Stimulated activated CD4-positive, alpha-beta T cell treated with anti-CD3 and anti-CD28 coated beads, Interleukin-1b, Interleukin-23, amount 100 ng/mL, for 1 hour (primary cell): ENCODE results near the gene DPPA2.
"Not testable (repeated sequence)": the region's sequence is repeated elsewhere in the genome, so short reads cannot be mapped to it uniquely, and the experiment has no call there.

Experiments used
- DNase-seq, 2 donors: peaks; one replicate each; pipeline ENCODE4 v3.0.0-alpha.2; 2020; ENCODE audit warnings: low read depth in 2 of 2

DPPA2 gene, protein sequence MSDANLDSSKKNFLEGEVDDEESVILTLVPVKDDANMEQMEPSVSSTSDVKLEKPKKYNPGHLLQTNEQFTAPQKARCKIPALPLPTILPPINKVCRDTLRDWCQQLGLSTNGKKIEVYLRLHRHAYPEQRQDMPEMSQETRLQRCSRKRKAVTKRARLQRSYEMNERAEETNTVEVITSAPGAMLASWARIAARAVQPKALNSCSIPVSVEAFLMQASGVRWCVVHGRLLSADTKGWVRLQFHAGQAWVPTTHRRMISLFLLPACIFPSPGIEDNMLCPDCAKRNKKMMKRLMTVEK

GRCh38 chr3:109316162-109316730, at the start of gene DPPA2:
Gene DPPA2, minus strand, starts transcription at chr3:109316517. Its CDS starts 1,975 bp downstream, at chr3:109314542.
- DNase-seq: no peak

- no peak for DNase-seq
These were observed 47.8 kb upstream of the DPPA2 start for GRCh38 chr3:109364088-109364487.

GRCh38 chr3:109363634-109364033, 47.3 kb upstream of the DPPA2 start:
- DNase-seq: no peak

GRCh38 chr3:109362823-109363222, 46.5 kb upstream of the DPPA2 start:
- DNase-seq: no peak

DNA sequence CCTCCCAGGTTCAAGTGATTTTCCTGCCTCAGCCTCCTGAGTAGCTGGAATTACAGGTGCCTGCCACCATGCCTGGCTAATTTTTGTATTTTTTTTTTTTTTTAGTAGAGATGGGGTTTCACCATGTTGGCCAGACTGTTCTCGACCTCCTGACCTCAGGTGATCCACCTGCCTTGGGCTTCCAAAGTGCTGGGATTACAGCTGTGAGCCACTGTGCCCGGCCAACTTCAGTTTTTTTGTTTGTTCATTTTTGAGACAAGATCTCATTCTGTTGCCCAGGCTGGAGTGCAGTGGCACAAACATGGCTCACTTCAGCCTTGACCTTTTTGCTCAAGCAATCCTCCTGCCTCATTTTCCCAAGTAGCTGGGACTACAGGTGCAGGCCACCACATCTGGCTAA, 42.5 kb upstream of the DPPA2 start:
- not testable (repeated sequence) for DNase-seq

DNA sequence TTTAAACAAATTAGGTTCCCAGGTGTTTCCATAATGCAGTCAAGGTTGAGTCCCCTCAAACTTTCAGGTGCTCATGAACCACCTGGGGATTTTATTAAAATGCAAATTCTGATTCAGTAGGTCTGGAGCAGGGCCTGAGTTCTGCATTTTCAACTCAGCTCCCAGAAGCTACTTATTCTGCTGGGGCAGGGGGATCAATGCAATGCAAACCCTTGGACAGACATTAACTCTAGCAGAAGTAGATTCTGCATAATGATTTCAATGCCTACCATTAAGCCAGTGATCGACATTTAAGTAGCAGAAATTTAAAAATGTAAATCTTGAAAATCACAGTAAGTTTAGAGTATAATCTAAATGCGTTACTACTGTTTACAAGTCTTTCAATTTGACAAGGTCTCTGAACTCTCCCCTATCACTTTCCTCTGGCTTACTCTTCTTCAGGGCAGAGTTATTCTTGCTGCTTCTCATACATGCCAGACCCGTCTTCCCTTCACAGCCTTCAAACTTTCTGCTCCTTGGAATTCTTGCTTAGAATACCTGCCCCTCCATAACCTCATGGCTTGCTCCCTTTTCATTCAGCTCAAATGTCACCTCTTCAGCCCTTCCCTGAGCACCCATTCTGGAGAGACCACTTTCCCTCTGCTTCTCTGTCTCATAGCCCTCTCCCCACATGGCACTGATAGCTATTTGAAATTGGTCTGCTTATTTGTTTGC, 40.3 kb upstream of the DPPA2 start:
- no peak for DNase-seq

- no peak for DNase-seq
These were observed 39.5 kb upstream of the DPPA2 start for GRCh38 chr3:109355625-109356441.

DNA sequence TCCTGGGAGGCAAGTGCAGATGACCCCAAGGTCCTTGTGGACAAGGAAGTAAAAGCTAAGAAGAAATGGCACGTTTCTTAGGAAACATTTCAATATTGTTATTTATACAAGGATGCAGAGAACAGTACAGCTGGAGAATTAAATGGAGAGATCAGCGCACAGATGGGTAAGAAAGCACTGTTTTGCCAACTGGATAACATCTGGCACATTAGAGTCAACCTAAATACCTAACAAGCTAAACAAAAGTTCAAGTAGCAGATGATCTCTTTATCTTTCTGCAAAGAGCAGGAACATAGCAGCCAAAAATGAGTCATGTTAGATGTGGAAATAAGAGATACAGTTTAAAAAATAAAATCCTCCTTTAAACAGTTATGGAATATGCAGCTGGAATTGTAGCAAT, 36.7 kb upstream of the DPPA2 start:
- DNase-seq: no peak

GRCh38 chr3:109351231-109351630, 34.9 kb upstream of the DPPA2 start:
- DNase-seq: no peak

DNA sequence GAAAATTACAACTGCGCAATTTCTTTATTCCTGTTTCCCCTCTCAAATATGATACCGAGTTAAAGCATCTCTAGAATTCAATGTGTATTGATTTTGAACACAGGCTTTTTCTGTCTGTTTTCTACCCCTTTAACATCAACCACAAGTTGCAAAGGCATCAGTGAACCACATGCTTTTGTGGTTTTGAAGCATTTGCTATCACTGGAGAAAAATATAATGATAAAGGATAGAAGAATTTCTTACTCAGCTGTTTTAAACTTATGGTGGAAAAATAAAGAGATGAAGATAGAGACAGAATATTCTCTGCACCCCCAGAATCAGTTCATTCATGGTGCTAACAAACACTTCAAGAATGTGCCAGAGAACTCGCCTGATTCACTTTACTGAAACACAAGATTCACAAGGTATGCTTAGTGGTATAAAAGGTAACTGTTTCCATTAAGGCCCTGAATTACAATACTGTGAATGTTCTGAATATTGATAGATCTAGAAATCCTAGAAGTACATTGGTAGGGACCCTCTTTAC, 30.5 kb upstream of the DPPA2 start:
- DNase-seq: no peak

DNA sequence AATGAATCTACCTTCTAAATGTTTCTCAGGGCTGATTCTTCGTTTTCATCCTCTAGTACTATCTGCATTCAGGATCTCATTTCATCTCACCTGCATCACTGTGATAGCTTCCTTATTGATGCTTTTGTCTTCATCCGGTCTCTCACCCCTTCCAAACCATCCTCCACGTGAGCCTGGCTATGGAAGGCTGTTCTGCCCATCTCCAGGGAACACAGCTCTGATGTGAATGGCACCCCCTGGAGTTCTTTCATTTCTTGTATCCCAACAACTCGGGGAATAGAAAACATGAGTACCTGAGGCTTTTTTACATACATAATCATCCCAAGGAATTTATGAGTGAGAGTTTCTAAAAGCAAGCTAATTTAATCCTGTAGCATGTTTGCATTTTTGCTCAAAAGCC, 29.8 kb upstream of the DPPA2 start:
- no peak for DNase-seq

- DNase-seq: no peak
These were observed 23.7 kb upstream of the DPPA2 start for GRCh38 chr3:109339714-109340648.

DNA sequence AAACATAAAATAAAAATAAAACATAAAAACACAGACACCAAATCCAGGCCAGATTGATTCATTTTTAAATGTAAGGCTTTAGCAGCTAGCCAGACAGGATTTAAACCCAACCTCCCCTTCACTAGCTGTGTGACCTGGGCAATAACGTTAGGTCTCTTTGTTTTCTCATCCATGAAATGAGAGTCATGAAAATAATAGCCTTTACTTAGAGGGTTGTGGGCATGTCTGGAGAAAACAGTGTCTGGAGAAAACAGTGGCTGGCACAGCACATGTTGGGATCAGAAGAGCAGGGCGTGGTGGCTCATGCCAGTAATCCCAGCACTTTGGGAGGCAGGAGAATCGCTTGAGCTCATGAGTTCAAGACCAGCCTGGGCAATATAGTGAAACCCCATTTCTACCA, 22.9 kb upstream of the DPPA2 start:
- no peak for DNase-seq

DNA sequence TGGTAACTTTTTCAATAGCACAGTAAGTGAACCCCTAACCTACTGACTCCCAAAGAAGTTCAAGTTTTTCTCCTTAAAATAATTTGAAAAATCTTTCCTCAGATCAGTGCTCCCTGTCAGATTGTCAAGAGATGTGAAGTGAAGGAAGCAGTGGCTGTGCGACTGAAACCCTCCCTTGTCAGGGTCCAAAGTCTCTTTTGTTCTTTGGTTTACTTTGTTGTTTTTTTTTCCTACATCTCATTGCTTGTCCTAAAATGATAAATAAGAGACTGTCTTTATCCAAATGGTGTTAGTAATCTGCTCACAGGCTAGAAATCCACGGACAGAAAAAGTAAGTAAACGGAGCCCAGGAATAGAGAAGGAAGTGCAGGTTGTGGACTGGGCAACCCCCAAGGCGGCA, 22.0 kb upstream of the DPPA2 start:
- no peak for DNase-seq

DNA sequence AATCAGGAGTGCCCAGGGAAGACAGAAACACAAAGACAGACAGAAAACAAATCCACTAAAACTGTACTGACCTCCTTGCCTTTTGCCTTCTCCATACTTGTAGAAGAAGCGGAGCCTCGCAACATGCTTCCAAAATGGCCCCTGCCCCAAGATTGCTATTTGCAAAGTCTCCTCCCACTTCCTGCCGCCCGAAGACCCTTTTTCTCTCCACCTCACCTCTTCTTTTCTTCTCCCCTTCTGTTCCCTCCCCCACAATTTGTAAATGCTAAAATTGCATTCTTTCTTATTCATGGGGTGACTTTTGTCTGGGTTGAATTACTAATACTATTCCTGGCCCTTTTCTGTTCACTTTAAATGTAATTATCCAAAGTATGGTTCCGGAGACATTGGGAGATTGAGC, 21.1 kb upstream of the DPPA2 start, which contains the start of gene DPPA4:
TSS of gene DPPA4 (minus strand) at position 154 of the 400 bp plus-strand sequence. CDS start at position 125, 29 bp downstream.
- no peak for DNase-seq

- DNase-seq: no peak
These were observed 20.1 kb upstream of the DPPA2 start for GRCh38 chr3:109336291-109336861.

DNA sequence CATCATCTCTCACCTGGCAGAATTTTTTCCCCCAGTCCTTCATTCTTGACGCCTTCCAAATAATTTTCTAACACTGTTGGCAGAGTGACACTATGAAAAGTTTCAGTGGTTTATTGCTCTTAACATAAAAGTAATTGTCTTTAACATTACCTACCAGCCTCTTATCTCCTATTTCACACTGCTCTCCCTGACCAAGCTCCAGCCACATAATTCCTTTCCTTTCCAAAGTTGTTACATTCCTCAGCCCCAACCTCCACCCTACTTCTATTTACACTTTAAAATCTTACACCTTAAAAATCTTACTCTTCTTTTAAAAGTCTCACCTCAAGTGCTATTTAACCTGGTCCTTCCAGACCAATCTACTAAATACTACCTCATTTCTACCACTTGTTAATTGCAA, 18.3 kb upstream of the DPPA2 start:
- DNase-seq: no peak

DNA sequence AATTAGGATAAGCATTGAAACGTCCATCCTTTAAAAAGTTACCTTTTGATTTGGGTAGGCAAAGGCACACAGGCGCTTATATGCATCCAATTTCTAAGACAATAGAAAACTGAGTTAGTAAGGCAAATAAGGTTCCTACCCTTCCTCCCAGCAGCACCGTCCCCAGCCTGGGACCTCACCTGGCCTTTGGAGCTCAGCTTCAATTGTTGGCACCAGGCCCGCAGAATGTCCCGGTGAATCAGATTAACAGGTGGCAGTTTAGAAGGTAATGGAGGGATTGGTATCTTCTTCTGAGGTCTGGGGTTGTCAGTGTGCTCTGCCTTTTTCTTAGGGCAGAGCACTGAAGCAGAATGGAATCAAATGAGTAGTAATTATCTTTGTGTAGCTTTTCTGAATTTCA, 15.4 kb upstream of the DPPA2 start:
- DNase-seq: no peak

- no peak for DNase-seq
These were observed 14.1 kb upstream of the DPPA2 start for GRCh38 chr3:109330405-109330804.

- DNase-seq: no peak
These were observed 11.9 kb upstream of the DPPA2 start for GRCh38 chr3:109328202-109328601.
